Keratinocyte (primary cell): ENCODE data around the gene PNPLA2. TPM values are rescaled to one million over a fixed set of nuclear protein-coding genes. Genes with fewer than 3 reads are reported as not detected.

ENCODE experiments used
- DNase-seq: peaks from one replicate; pipeline ENCODE4 v3.0.0-alpha.2; 2011; ENCODE audit warnings: low read depth, missing footprints, low spot score
- FAIRE-seq: peaks from 2 replicates; lab custom pipeline; 2011; peaks lifted over from hg19 to GRCh38; lab: Jason Lieb, UNC
- H2AFZ ChIP-seq: 2 replicates; pipeline ENCODE4 v1.6.0; 2012; ENCODE audit warnings: low read length, control low read depth, inconsistent platforms; ENCODE audit not compliant: control insufficient read depth
- H3K27ac ChIP-seq: 2 replicates; pipeline ENCODE4 v1.5.1; 2011; ENCODE audit warnings: low read length; ENCODE audit not compliant: control insufficient read depth, insufficient read depth
- H3K27me3 ChIP-seq: 3 replicates; pipeline ENCODE4 v1.6.0; 2011; ENCODE audit warnings: low read length; ENCODE audit not compliant: control insufficient read depth, insufficient read depth; ENCODE audit errors: extremely low read depth
- H3K36me3 ChIP-seq, 2 experiments: 2 replicates in 1 of 2; 3 replicates in 1 of 2; pipeline ENCODE4 v1.5.1; 2011; ENCODE audit warnings: low read length in 2 of 2, mild to moderate bottlenecking in 1 of 2; ENCODE audit not compliant: control insufficient read depth in 2 of 2, insufficient read depth in 2 of 2; ENCODE audit errors: extremely low read depth in 1 of 2
- H3K4me1 ChIP-seq: 3 replicates; pipeline ENCODE4 v1.5.1; 2011; ENCODE audit warnings: low read length; ENCODE audit not compliant: control insufficient read depth, insufficient read depth; ENCODE audit errors: extremely low read depth
- H3K4me2 ChIP-seq: 3 replicates; pipeline ENCODE4 v1.6.0; 2011; ENCODE audit warnings: low read depth, low read length; ENCODE audit not compliant: control insufficient read depth, insufficient read depth; ENCODE audit errors: extremely low read depth
- H3K4me3 ChIP-seq, 3 experiments: fragments of 200-600 bp in 1 of 3; sonication (generic) in 1 of 3; 2 replicates in 2 of 3; 3 replicates in 1 of 3; pipeline ENCODE4 v1.5.1; 2011 to 2016; ENCODE audit warnings: low read length in 3 of 3, mild to moderate bottlenecking in 3 of 3, control low read depth in 2 of 3, inconsistent platforms in 1 of 3, low read depth in 1 of 3, mixed read lengths in 1 of 3, mixed run types in 1 of 3, moderate library complexity in 1 of 3; ENCODE audit not compliant: control insufficient read depth in 2 of 3, insufficient read depth in 2 of 3; ENCODE audit errors: extremely low read depth in 1 of 3
- H3K79me2 ChIP-seq: 2 replicates; pipeline ENCODE4 v1.6.0; 2012; ENCODE audit warnings: low read length; ENCODE audit not compliant: control insufficient read depth, insufficient read depth
- H3K9ac ChIP-seq: 3 replicates; pipeline ENCODE4 v1.6.0; 2011; ENCODE audit warnings: low read length; ENCODE audit not compliant: control insufficient read depth, insufficient read depth; ENCODE audit errors: extremely low read depth
- H3K9me1 ChIP-seq: 3 replicates; pipeline ENCODE4 v1.6.0; 2011; ENCODE audit warnings: low read length; ENCODE audit not compliant: control insufficient read depth, insufficient read depth; ENCODE audit errors: extremely low read depth
- H3K9me3 ChIP-seq: 2 replicates; pipeline ENCODE4 v1.5.1; 2012; ENCODE audit warnings: low read depth, low read length; ENCODE audit not compliant: control insufficient read depth
- H4K20me1 ChIP-seq: 3 replicates; pipeline ENCODE4 v1.6.0; 2011; ENCODE audit warnings: low read length; ENCODE audit not compliant: control insufficient read depth, insufficient read depth; ENCODE audit errors: extremely low read depth
- CTCF ChIP-seq, 3 experiments: IDR thresholded peaks in 1 of 3; conservative IDR thresholded peaks in 1 of 3; optimal IDR thresholded peaks in 1 of 3; 2 replicates in 2 of 3; 3 replicates in 1 of 3; pipeline versions ENCODE3 to v1.5.1; 2011; ENCODE audit warnings: low read length in 3 of 3, mild to moderate bottlenecking in 3 of 3, moderate library complexity in 2 of 3, control low read depth in 1 of 3, inconsistent platforms in 1 of 3; ENCODE audit not compliant: insufficient read depth in 2 of 3; ENCODE audit errors: extremely low read depth in 1 of 3
- EZH2 ChIP-seq: IDR thresholded peaks from one replicate; pipeline ENCODE4 v1.6.1; 2012; ENCODE audit warnings: inconsistent platforms, mild to moderate bottlenecking, low read length, moderate library complexity
- dilution Hi-C: fragments of 300-500 bp; cut with MboI; formaldehyde crosslinking; loops from one replicate; pipeline ENCODE4 v1.7.0; 2020; ENCODE audit warnings: low sequenced_read_pairs; ENCODE audit not compliant: extremely low pct_ligation_motif_present
- polyA plus RNA-seq, 5 experiments: library from polyadenylated mRNA; depleted of rRNA in 3 of 5; stranded (reverse) in 3 of 5; stranded (forward) in 1 of 5; unstranded in 1 of 5; fragments of >200 nt; gene quantifications; 1 replicate in 1 of 5; 2 replicates in 3 of 5; 3 replicates in 1 of 5; pipeline versions ENCODE4 v1.2.1 to v1.2.3, GENCODE V29; 2011 to 2012; ENCODE audit warnings: missing spikeins in 2 of 5, low read depth in 1 of 5, low replicate concordance in 1 of 5

Gene PNPLA2
- polyA plus RNA-seq, 1 donor (not counting 4 experiments of a cell fraction or from before 2014, with no cell fraction given): 5.3 TPM

- DNase-seq (no peak), FAIRE-seq (no peak)
- H3K9me3 ChIP-seq: no peaks in the 10 kb centered on the region
- H3K27me3 ChIP-seq: no peaks in the 10 kb centered on the region
- H3K9me1 ChIP-seq: no peaks in the 10 kb centered on the region
- H4K20me1 ChIP-seq: no peaks in the 10 kb centered on the region
- peaks cover 19% of the 10 kb centered on the region for H3K4me1 ChIP-seq
- H3K36me3 ChIP-seq: peaks cover 0 to 17% of the 10 kb centered on the region in 2 experiments
- H3K4me2 ChIP-seq: no peak overlapping the region
- TF ChIP-seq CTCF (optimal IDR thresholded peaks at IDR 0.05 in 1 of 3, IDR thresholded peaks at IDR 0.05 in 1 of 3, conservative IDR thresholded peaks at IDR 0.05 in 1 of 3; ENCODE audit: extremely low read depth in 1 of 3, insufficient read depth in 2 of 3, low read length in 3 of 3): no peak
- TF ChIP-seq EZH2: no peak
- no peak overlapping the region for H3K9ac ChIP-seq
- H3K27ac ChIP-seq: no peak overlapping the region
- H2AFZ ChIP-seq: no peak overlapping the region
- dilution Hi-C loops: no loop called here
- no peak overlapping the region for H3K4me3 ChIP-seq
- H3K79me2 ChIP-seq: no peaks in the 10 kb centered on the region
Observed at GRCh38 chr11:802018-802617, 16.6 kb upstream of the PNPLA2 start.

- FAIRE-seq (no peak), DNase-seq (no peak)
- dilution Hi-C loops: no loop called here
- Histone ChIP-seq H3K4me2 (no peak overlapping the region), H3K9me3 (no peaks in the 10 kb centered on the region), H3K4me1 (peaks cover 16% of the 10 kb centered on the region), H3K9ac (no peak overlapping the region), H3K36me3 (peaks cover 0 to 17% of the 10 kb centered on the region in 2 experiments), H3K79me2 (no peaks in the 10 kb centered on the region), H3K9me1 (no peaks in the 10 kb centered on the region), H3K27me3 (no peaks in the 10 kb centered on the region), H3K27ac (no peak overlapping the region), H2AFZ (no peak overlapping the region), H4K20me1 (no peaks in the 10 kb centered on the region), H3K4me3 (no peak overlapping the region)
- TF ChIP-seq EZH2 (no peak), CTCF (optimal IDR thresholded peaks at IDR 0.05 in 1 of 3, IDR thresholded peaks at IDR 0.05 in 1 of 3, conservative IDR thresholded peaks at IDR 0.05 in 1 of 3; ENCODE audit: extremely low read depth in 1 of 3, insufficient read depth in 2 of 3, low read length in 3 of 3) (no peak)
Observed at GRCh38 chr11:802693-803466, 15.8 kb upstream of the PNPLA2 start.
